K562 (cell line): ENCODE data around the gene IFI27L1.

ENCODE experiments used
- CTCF ChIP-seq, 3 experiments: IDR thresholded peaks in 2 of 3; conservative IDR thresholded peaks in 1 of 3; 2 replicates each; pipeline ENCODE4 v1.5.1; 2011 to 2012; ENCODE audit warnings: low read length in 3 of 3, mild to moderate bottlenecking in 3 of 3, control low read depth in 2 of 3, improper control_type of control experiment in 1 of 3, inconsistent platforms in 1 of 3, low read depth in 1 of 3, mixed read lengths in 1 of 3, moderate library complexity in 1 of 3; ENCODE audit not compliant: insufficient read depth in 2 of 3
- POLR2A ChIP-seq: fragments of 450-650 bp; conservative IDR thresholded peaks from 2 replicates; pipeline ENCODE4 v1.6.1; 2016

GRCh38 chr14:94088516-94088915 lies 7.4 kb downstream of the IFI27L1 start:
- TF ChIP-seq POLR2A (no peak), CTCF (IDR thresholded peaks at IDR 0.05 in 2 of 3, conservative IDR thresholded peaks at IDR 0.05 in 1 of 3; ENCODE audit: insufficient read depth in 2 of 3, low read depth in 1 of 3, low read length in 3 of 3) (no peak)
